Endometrium (tissue), 2 donors: ENCODE results near the gene EGFL8.
"Not testable (repeated sequence)": the region's sequence is repeated elsewhere in the genome, so short reads cannot be mapped to it uniquely, and the experiment has no call there.

Source experiments
- FAIRE-seq: peaks from 2 replicates; lab custom pipeline; 2012; peaks lifted over from hg19 to GRCh38; lab: Jason Lieb, UNC
- donor health status: control.
- donor health status: control.

EGFL8 gene

GRCh38 chr6:32184084-32184640 lies 19.8 kb downstream of the EGFL8 start, which contains the start of gene AGER:
Gene AGER (minus strand): TSS chr6:32184253. CDS start chr6:32184222, 31 bp downstream.
- FAIRE-seq, result no peak

DNA sequence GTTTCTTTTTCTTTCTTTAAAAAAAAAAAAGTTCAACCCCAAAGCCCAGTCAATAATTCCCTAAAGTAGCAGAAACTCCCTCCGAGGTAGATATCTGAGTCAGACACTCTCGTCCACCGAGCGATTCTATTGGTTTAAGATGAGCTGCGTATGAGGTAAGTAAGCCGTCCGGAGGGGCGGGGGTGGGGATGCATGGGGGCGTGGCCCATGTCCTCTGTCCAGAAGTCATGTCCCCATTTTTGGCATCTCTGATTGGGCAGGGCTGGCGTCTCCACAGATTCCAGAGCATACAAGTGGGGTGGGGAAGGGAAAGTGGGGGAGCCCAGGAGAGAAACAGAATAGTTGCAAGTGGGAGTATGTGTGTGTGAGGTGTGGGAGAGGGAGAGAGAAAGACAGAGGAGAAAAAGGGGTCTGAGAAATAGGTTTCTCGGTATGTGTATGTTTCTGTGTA lies 21.3 kb downstream of the EGFL8 start:
- peak; percentile 77 for FAIRE-seq

DNA sequence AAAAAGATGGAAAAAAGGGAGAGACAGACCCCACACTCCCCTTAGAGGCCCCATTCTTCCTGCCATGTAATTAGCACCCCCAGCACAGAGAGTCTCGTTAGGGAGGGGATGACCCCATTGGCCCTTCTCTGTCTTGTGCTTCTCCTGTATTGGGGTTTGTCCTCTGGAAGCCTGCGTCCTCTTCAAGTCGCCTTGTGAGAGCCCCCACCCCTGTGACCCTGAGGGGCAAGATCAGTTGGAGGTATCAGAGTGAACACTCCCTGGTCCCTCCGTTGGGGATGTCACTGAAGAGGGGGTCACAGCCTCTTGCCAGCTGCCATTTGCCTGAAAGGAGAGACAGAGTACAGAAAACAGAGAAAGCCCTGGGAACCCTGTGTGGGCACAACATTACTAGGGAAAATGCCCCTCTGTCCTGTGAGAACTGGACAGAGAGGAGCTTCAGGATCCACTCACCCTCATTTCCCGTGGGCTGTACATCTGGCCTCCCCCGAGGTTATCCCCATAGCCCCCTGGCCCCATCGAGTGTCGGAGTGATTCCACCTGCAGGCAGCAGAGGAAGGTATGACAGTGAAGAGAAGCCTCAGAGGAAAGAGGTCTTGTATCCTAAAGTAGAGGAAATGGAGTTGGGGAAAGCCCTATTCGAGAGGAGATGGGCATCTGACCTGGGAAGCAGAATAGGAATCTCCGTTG lies 21.9 kb downstream of the EGFL8 start:
- not testable (repeated sequence) for FAIRE-seq

GRCh38 chr6:32187009-32187709 lies 22.8 kb downstream of the EGFL8 start:
- FAIRE-seq, result no peak

DNA sequence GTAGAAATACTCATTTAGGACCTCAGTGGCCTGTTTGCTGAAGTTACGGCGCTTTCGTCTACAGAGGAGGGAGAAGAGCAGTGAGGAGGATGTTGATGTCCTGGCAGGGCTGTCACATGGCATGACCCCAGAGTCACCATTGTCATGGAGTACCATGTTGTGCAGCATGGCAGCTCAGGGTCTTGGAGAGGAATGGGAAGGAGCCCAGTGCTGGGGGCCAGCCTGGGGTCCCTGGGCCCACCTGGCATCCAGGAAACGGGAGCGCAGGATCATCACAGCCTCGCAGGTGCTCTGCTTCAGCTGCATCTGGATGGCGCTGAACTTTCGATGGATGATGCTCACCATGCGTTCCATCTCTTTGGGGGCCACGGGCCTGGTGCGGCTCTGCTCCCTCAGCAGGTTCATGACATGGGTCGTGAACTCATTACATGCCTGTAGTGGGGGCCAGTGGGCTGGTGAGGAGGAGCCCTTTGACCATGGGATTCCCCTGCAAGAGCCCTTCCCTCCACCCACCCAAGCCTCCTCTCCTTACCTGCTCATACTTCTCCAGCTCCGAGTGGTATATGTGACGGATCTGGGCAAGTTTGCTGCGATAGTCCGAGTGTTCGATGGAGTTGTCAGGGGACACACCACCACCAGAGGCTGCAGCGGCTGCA lies 23.5 kb downstream of the EGFL8 start:
- FAIRE-seq, result not testable (repeated sequence)

DNA sequence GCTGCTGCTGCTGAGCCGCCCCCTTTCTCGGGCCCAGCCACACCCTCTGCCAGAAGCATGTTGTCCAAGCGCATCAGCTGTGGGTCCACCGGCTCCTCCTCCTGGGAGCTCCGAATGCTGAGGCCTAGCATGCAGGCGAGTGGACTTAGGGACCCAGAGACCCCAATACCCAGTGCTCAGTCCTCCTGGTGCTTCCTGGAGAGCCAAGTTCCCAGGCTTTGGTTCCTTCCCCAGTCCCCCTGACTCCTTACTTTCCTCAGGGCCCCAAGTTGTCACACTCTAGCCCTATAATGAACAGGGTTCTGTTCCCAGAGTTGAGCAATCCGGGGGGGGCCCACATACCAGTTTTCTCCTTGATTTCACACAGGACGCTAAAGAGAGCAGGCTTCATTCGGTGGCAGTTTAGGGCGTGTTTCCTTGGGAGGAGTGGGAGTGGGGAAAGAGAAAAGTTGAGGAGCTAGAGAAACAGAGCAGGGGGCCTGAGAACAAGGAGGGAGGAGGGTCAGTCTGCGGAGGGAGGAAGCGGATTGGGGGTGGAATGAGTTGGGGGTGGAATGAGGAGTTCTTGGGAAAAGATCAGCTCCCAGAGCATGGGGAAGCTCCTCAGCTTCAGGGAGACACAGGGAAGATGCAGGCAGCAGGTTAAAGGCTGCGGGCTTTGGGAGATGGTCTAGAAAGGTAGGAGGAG lies 24.1 kb downstream of the EGFL8 start:
- FAIRE-seq, result no peak

GRCh38 chr6:32189069-32189741 lies 24.8 kb downstream of the EGFL8 start:
- no peak for FAIRE-seq

- no peak for FAIRE-seq
Measured at GRCh38 chr6:32189742-32190053, 25.3 kb downstream of the EGFL8 start.

DNA sequence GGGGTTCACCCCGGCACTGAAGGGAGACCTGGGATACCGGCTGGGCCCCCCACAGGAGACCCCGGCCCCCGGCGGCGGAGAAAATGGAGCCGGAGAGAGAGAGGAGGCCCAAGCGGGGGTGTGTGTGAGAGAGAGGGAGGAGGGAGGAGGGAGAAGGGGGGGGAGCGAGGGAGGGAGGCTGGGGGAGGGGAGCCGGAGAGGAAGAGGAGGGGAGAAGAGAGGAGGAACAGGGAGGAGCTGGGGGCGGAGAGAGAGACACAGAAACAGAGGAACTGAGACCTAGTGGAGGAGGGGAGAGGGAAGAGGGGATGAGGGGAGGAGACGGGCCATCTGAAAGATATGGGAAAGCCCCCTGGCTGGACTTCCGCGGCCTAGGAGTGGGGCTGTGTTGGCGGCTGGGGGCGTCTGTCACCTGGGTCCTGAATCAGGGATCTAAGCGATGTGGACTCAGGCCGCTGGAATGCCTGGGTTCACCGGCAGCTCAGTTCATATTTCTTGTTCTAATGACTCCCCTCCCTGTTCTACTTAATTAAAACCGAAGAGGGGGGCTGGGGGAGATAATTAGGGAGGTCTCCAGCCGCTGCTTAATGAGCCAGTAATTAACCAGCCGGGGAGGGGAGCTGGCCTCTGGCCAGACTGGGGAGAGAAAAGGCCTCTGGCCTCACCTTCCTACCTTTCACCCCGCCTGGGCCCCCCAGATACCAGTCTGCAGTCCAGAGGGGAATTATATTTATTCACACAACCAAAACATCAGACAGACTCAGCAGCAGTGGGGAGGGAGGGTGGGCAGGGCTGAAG lies 25.9 kb downstream of the EGFL8 start, which contains the start of gene PBX2:
TSS of gene PBX2 (minus strand) at position 149 of the 798 bp plus-strand sequence. CDS start 287 bp downstream, outside the sequence.
- FAIRE-seq, result no peak

DNA sequence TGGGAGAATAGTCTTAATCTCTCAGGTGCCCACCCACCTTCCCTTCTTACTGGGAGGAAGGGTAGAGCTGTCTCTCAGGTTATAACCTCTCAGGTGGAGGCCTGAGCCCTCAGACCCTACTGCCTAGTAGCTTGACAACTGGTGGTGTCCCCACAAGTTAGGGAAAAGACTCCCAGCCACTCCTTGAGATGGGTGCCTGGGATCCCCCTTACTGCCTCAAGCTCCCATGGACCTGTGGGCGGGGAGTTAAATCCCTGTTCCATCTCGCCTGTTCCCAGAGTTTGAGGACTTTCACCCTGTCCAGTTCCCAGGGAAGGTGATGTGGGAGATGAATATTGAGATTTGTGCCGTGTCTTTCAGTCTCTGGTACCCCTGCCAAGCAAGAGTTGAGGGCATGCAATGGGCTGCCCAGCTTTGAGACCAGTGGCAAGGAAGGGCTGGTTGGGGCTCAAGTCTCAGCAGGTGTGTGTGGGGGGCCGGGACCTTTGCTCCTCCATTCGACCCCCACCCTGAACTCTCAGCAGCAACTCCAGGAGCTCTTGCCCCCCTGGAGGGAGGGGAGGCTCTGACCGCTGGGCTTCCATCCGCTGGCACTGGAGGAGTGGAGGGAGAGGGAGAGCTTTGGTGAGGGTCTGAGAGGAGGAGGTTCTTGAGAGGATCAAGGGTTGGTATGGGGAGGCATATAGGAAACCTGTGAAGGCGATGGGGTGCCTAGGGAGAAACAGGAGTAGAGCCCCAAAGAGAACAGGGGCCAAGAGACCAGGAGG lies 26.7 kb downstream of the EGFL8 start:
- FAIRE-seq, result no peak

DNA sequence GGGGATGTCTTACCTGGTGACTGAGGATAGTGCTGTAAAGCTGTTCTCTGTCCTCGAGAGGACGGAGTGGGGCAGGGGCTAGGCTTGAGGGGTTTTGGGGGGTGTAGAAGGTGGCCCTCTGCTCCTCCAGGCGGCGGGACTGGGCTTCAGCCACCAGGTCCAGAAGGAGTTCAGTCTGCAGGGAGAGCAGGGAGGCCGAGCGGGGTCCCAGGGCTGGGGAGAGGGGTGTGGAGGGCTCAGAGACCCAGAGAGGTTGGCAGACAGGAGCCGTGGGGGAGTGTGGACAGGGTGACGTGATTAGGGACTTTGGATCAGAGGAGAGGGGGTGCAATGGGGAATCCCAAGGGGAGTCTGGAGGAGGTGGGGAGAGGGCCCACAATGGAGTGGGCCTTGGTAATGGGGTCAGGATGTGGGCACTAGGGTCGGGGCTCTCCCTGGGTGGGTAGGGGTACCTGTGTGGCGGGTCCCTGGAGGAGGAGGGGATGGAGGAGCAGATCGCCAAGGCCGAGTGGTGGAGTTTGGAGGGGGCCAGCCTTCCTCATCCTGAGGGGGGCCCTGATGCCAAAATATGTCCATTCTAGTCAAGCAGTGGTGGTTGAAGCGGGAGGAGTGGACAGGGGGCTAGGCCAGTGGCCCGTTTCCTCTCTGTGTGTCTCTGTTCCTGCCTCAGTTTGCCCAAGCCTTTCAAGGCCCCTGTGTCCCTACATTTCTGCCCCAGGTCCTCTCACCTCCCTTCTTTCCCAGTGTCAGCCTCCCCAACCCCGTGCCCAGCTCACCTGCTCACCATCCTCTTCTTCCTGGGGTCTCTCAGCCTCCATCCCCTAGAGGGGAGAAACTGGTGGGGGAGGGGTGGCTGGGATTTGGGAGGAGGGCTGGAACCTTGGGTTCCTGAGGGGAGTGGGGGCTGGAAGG lies 27.6 kb downstream of the EGFL8 start:
- no peak for FAIRE-seq

DNA sequence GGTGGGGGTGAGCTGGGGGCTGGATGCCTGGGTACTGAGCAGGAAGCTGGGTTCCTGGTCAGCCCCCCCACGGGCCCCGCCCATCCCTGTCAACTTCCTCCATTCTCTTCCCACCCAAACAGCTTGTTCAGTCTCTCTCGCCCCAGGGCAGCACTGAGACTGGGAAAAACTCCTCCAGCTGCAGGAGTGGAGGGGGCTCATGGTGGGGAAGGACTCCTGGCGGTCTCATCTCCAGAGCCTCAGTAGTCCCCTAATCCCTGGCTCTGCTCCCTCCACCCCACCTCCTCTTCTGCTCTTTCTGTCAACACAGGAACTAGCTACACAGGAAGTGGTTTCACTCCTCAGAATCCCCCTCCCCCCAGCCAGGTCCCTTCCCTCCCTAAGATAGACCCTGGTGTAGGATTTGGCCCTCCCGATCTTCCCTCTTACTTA lies 28.2 kb downstream of the EGFL8 start, which contains the start of gene GPSM3:
TSS of gene GPSM3 (minus strand) at position 36 of the 432 bp plus-strand sequence. CDS start 130 bp downstream, outside the sequence.
- no peak for FAIRE-seq

DNA sequence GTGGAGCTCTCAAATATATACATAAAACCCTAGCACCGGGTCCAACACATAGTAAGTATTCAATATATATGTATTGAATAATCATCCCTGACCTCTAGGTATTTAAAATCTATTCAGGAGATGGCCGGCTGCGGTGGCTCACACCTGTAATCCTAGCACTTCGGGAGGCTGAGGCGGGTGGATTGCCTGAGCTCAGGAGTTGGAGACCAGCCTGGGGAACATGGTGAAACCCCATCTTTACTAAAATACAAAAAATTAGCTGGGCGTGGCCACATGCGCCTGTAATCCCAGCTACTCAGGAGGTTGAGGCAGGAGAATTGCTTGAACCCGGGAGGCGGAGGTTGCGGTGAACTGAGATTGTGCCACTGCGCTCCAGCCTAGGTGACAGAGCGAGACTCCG lies 28.7 kb downstream of the EGFL8 start:
- not testable (repeated sequence) for FAIRE-seq

GRCh38 chr6:32194388-32194787 lies 30.0 kb downstream of the EGFL8 start:
- no peak for FAIRE-seq

DNA sequence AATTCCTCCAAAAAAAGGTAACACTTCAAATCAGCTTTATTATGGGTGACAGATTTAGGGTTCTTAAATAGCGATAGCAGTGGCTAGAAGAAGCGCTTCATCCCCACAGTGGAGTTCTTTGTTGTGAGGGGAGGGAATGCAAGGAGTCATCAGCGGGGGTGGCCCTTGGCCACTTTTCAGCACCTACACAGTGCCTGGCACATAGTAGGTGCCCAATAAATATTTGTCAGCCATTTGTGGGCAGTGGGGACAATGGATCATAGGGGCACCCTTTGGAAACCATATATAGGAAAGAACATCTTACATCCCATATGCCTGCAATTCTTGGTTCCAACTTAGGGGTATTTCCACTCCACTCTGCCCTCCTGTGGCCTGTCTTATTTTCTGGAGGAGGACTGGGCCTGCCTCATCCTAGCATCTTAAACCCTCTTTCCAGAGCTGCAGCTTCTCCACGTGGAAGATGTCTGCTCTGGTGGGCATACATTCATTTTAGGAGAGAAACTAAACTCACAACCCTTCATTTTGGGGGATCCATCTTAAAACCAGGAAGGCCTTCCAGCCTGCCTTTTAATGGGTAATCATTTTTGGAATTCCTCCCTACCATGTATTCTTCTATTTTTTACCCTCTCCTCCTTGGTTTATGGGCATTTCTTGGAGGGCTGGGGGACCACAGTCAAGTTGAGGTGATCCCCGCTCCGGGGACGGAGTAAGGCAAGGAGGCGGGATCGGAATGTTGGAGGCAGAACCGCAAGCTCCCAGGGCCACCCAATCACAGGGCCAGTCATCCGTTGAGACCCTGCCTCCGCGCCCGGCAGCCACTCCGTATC lies 30.6 kb downstream of the EGFL8 start:
- FAIRE-seq, result no peak

GRCh38 chr6:32195652-32195901 lies 31.2 kb downstream of the EGFL8 start:
- peak; percentile 93 for FAIRE-seq

- no peak for FAIRE-seq
Measured at GRCh38 chr6:32195902-32196681, 31.7 kb downstream of the EGFL8 start.
